Chondrocyte (in vitro differentiated cells): Measurements from ENCODE around the gene BTD. TPM values are rescaled to one million over a fixed set of nuclear protein-coding genes. Genes with fewer than 3 reads are reported as not detected.
A peak's percentile ranks its signal among the peaks of the same experiment; 100 is the strongest.

Experiments
- DNase-seq: peaks from one replicate; pipeline ENCODE4 v3.0.0; 2021; ENCODE audit warnings: mixed read lengths, low spot score
- H3K27ac Mint-ChIP-seq: one replicate; pipeline ENCODE4 v1.8.0; 2021; ENCODE audit warnings: mild to moderate bottlenecking, moderate library complexity, mixed read lengths; ENCODE audit not compliant: unreplicated experiment
- H3K27me3 Mint-ChIP-seq: 2 replicates; pipeline ENCODE4 v1.8.0; 2021; ENCODE audit warnings: low read depth, mixed read lengths
- H3K36me3 Mint-ChIP-seq: 2 replicates; pipeline ENCODE4 v1.8.0; 2021; ENCODE audit warnings: low read depth, mixed read lengths
- H3K4me1 Mint-ChIP-seq: 2 replicates; pipeline ENCODE4 v1.8.0; 2021; ENCODE audit warnings: low read depth, mild to moderate bottlenecking, mixed read lengths
- H3K4me3 Mint-ChIP-seq: one replicate; pipeline ENCODE4 v1.8.0; 2021; ENCODE audit warnings: mild to moderate bottlenecking, moderate library complexity, mixed read lengths; ENCODE audit not compliant: unreplicated experiment
- H3K9me3 Mint-ChIP-seq: 2 replicates; pipeline ENCODE4 v1.8.0; 2021; ENCODE audit warnings: low read depth, mixed read lengths
- total RNA-seq: library from RNA; stranded (reverse); gene quantifications from 3 replicates; pipeline ENCODE4 v1.2.1, GENCODE V29; 2021
- TF ChIP-seq, protein P1 (sequence below): fragments of 200-600 bp; sonication (generic); IDR thresholded peaks from 2 replicates; pipeline ENCODE4 v1.5.0; 2021; ENCODE audit warnings: antibody characterized with exemption, mild to moderate bottlenecking, moderate library complexity

BTD gene
- total RNA-seq, 1 donor from 2014 or later: 19.2 TPM

DNA sequence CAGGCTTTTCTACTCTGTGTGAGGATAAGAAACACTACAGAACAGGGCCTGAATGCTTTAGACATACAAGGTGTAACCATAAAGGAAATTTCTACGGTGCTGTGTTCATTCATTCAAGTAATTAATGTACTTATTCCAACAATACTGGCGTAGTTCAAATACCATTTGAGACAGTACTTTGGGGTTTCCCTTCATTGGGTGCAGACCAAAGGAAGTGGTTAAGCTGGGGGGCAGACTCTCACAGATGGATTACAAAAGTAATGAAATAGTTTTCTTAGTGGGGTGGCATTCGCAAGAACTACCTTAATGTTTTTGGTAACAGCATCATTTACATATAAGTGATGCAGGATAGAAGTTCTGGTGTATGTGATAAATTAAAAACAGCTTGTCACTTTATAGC, 65.9 kb downstream of the BTD start:
- H3K4me1 Mint-ChIP-seq: peaks cover 16% of the 10 kb centered on the region
- H3K9me3 Mint-ChIP-seq: peaks cover 8% of the 10 kb centered on the region
- H3K36me3 Mint-ChIP-seq: peaks cover 35% of the 10 kb centered on the region
- no peaks in the 10 kb centered on the region for H3K27me3 Mint-ChIP-seq
- DNase-seq: no peak
- no peak overlapping the region for H3K27ac Mint-ChIP-seq
- TF ChIP-seq, protein P1, sequence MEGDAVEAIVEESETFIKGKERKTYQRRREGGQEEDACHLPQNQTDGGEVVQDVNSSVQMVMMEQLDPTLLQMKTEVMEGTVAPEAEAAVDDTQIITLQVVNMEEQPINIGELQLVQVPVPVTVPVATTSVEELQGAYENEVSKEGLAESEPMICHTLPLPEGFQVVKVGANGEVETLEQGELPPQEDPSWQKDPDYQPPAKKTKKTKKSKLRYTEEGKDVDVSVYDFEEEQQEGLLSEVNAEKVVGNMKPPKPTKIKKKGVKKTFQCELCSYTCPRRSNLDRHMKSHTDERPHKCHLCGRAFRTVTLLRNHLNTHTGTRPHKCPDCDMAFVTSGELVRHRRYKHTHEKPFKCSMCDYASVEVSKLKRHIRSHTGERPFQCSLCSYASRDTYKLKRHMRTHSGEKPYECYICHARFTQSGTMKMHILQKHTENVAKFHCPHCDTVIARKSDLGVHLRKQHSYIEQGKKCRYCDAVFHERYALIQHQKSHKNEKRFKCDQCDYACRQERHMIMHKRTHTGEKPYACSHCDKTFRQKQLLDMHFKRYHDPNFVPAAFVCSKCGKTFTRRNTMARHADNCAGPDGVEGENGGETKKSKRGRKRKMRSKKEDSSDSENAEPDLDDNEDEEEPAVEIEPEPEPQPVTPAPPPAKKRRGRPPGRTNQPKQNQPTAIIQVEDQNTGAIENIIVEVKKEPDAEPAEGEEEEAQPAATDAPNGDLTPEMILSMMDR: no peak
- no peak overlapping the region for H3K4me3 Mint-ChIP-seq

DNA sequence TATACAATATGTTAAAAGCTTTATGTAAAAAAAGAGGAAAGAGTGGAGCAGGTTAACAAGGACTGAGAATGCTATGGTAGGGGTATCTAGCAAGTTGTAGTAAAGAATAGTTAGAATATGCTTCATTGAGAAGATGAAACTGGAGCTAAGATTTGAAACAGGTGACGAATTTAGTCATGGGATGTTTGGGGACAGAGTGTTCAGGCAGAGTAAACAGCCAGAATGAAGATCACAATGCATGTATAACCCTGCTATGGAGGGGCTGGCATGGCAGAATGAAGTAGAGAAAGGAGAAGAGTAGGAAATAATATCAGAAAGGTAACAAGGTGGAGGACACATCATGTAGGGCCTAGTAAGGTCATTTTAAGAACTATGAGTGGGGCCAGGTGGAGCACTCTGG, 72.0 kb downstream of the BTD start:
- H3K4me1 Mint-ChIP-seq: peaks cover 10% of the 10 kb centered on the region
- TF ChIP-seq, protein P1: no peak
- DNase-seq: no peak
- no peaks in the 10 kb centered on the region for H3K9me3 Mint-ChIP-seq
- no peak overlapping the region for H3K27ac Mint-ChIP-seq
- no peak overlapping the region for H3K4me3 Mint-ChIP-seq
- H3K36me3 Mint-ChIP-seq: peaks cover 28% of the 10 kb centered on the region
- H3K27me3 Mint-ChIP-seq: no peaks in the 10 kb centered on the region

DNA sequence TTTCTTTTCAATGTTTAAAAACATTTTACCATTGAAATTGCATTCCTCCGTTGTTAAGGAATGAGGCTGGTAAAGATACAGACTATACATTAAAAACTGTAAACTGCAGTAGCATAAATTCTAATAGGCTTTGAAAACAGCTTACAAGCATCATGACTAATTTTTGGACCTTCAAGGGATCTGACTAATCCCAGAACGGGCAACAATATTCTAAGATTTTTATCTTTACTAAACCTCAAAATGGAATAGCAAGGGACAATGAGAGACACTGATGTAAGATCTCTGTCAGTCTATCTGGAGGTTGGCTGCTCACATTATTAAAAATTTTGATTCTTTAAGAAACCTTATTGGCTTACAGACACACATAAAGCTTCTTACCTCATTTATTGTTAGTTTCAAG, 74.7 kb downstream of the BTD start:
- peaks cover 22% of the 10 kb centered on the region for H3K36me3 Mint-ChIP-seq
- H3K9me3 Mint-ChIP-seq: no peaks in the 10 kb centered on the region
- H3K4me3 Mint-ChIP-seq: no peak overlapping the region
- no peak for DNase-seq
- TF ChIP-seq, protein P1: no peak
- no peak overlapping the region for H3K27ac Mint-ChIP-seq
- H3K4me1 Mint-ChIP-seq: no peaks in the 10 kb centered on the region
- no peaks in the 10 kb centered on the region for H3K27me3 Mint-ChIP-seq

DNA sequence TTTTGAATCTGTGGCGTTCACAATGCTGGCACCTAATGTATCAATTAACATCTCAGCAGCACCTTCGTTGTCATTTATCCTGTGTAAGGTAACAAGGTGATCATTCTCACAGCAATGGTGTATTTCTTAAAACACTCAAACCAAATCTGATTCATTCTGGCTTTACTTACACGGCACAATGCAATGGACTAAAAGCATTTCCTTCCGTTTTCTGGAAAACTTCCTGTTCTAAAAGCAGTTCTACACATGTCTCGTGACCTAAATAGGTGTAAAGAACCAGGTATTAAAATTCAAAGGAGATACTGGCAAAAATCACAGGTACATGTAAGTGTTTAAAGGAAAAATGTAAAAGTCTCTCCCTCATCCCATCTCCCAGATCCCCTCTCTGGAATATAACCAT, 77.8 kb downstream of the BTD start:
- Mint-ChIP-seq H3K4me1 (peaks cover 25% of the 10 kb centered on the region), H3K4me3 (no peak overlapping the region), H3K27ac (peak overlapping the region; percentile 41), H3K9me3 (no peaks in the 10 kb centered on the region), H3K27me3 (no peaks in the 10 kb centered on the region), H3K36me3 (peaks cover 22% of the 10 kb centered on the region)
- TF ChIP-seq, protein P1: no peak
- DNase-seq: no peak

DNA sequence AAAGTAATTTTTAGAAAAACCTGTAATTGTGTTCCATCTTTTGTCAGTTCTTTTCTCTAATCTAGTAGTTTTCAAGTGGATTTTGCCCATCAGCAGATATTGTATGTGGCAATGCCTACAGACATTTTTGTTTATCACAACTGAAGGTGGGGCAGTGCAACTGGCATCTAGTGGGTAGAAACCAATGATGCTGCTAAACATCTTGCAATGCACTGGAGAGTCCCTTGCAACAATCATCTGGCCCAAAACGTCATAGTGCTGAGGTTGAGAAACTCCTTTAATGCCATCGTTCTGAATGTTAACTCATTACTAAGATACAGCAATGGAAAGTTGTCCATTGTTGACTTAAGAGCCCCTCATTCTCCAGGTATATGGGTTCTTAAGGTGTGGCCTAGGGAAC, 80.1 kb downstream of the BTD start:
- Mint-ChIP-seq H3K9me3 (no peaks in the 10 kb centered on the region), H3K4me1 (peaks cover 27% of the 10 kb centered on the region), H3K36me3 (peaks cover 29% of the 10 kb centered on the region), H3K27me3 (no peaks in the 10 kb centered on the region), H3K4me3 (no peak overlapping the region), H3K27ac (peak overlapping the region; percentile 17)
- no peak for DNase-seq
- TF ChIP-seq, protein P1: no peak
